ENCODE results near the gene TBC1D17. TPM values are rescaled to one million over a fixed set of nuclear protein-coding genes. Genes with fewer than 3 reads are reported as not detected.
A peak's percentile ranks its signal among the peaks of the same experiment; 100 is the strongest.

TBC1D17 gene
- total and polyA plus RNA-seq, 2 of the 13 experiments (the other 11 are each of a cell fraction or from before 2014, with no cell fraction given), result 9.7 to 16.9 TPM

GRCh38 chr19:49889687-49890348 is 12.3 kb downstream of the TBC1D17 start (continued):
- no peak for TF ChIP-seq ZNF546 (CRISPR knock-in tag; conservative IDR thresholded peaks at IDR 0.05)
- no peak for TF ChIP-seq ZBTB21 (CRISPR knock-in tag; IDR thresholded peaks at IDR 0.05)
- TF ChIP-seq SCMH1 (CRISPR knock-in tag; IDR thresholded peaks at IDR 0.05; ENCODE audit: borderline replicate concordance), result no peak
- no peak for TF ChIP-seq ZNF891 (CRISPR knock-in tag; IDR thresholded peaks at IDR 0.05)
- TF ChIP-seq LRRFIP1 (CRISPR knock-in tag; conservative IDR thresholded peaks at IDR 0.05), result no peak
- TF ChIP-seq ZNF343 (CRISPR knock-in tag; IDR thresholded peaks at IDR 0.05), result no peak
- TF ChIP-seq GATA4 (IDR thresholded peaks at IDR 0.05; ENCODE audit: borderline replicate concordance, low read depth), result no peak
- no peak for TF ChIP-seq ZNF441 (CRISPR knock-in tag; IDR thresholded peaks at IDR 0.05; ENCODE audit: borderline replicate concordance)
- TF ChIP-seq AGO2 (optimal IDR thresholded peaks at IDR 0.05; ENCODE audit: low read depth, low read length), result peak; percentile 79
- TF ChIP-seq ZNF432 (CRISPR knock-in tag; IDR thresholded peaks at IDR 0.05; ENCODE audit: borderline replicate concordance), result no peak
- 0 out of 2 replicates have a peak, but pooled peaks have one; percentile 4 for TF ChIP-seq ZNF768 (CRISPR knock-in tag; IDR thresholded peaks at IDR 0.05)
- no peak for TF ChIP-seq ZBTB25 (CRISPR knock-in tag; IDR thresholded peaks at IDR 0.05)
